Omental fat pad (tissue), 4 donors: ENCODE data around the gene N4BP2. TPM values are rescaled to one million over a fixed set of nuclear protein-coding genes. Genes with fewer than 3 reads are reported as not detected.

Experiments
- ATAC-seq: fragments of 150-250 bp; one replicate; pipeline ENCODE4 v1.9.1; 2016; ENCODE audit warnings: mild to moderate bottlenecking, moderate library complexity; ENCODE audit not compliant: low FRiP score
- DNase-seq: peaks from one replicate; pipeline ENCODE4 v3.0.0-alpha.2; 2019; ENCODE audit warnings: low spot score
- CTCF ChIP-seq, 3 donors: fragments of 450-650 bp; IDR thresholded peaks; one replicate each; pipeline ENCODE4 v1.5.1; 2016 to 2017; ENCODE audit warnings: antibody characterized with exemption in 3 of 3, mild to moderate bottlenecking in 3 of 3, moderate library complexity in 2 of 3
- total RNA-seq, 4 donors: library from RNA; depleted of rRNA; stranded (reverse); fragments of >200 nt; gene quantifications; one replicate each; pipeline ENCODE4 v1.1.0, GENCODE V29; 2016

Gene N4BP2
- total RNA-seq, 4 donors from 2014 or later: 6.5 to 9.2 (median 9.0) TPM

- DNase-seq (no peak), ATAC-seq (no peak)
These were observed 120.0 kb downstream of the N4BP2 start for GRCh38 chr4:40176602-40177001.

GRCh38 chr4:40177591-40177990 lies 120.9 kb downstream of the N4BP2 start:
- ATAC-seq: no peak
- TF ChIP-seq CTCF (IDR thresholded peaks at IDR 0.05): no peak

More at GRCh38 chr4:40176602-40177001, 120.0 kb downstream of the N4BP2 start:
- no peak for TF ChIP-seq CTCF (IDR thresholded peaks at IDR 0.05)

GRCh38 chr4:40178672-40179071 lies 122.0 kb downstream of the N4BP2 start:
- no peak for DNase-seq
- no peak for TF ChIP-seq CTCF (IDR thresholded peaks at IDR 0.05)
- no peak for ATAC-seq

More at GRCh38 chr4:40177591-40177990, 120.9 kb downstream of the N4BP2 start:
- DNase-seq: no peak

- ATAC-seq (no peak), DNase-seq (no peak)
- TF ChIP-seq CTCF (IDR thresholded peaks at IDR 0.05): no peak
These were observed 122.7 kb downstream of the N4BP2 start for GRCh38 chr4:40179360-40179759.

GRCh38 chr4:40180356-40180755 lies 123.7 kb downstream of the N4BP2 start:
- ATAC-seq (no peak), DNase-seq (no peak)
- TF ChIP-seq CTCF (IDR thresholded peaks at IDR 0.05): no peak

GRCh38 chr4:40182001-40182400 lies 125.4 kb downstream of the N4BP2 start:
- DNase-seq (no peak), ATAC-seq (no peak)
- no peak for TF ChIP-seq CTCF (IDR thresholded peaks at IDR 0.05)

GRCh38 chr4:40182954-40183353 lies 126.3 kb downstream of the N4BP2 start:
- DNase-seq (no peak), ATAC-seq (no peak)
- TF ChIP-seq CTCF (IDR thresholded peaks at IDR 0.05): no peak
